Right atrium auricular region (tissue), 2 donors: Measurements from ENCODE around the gene CPA4. TPM values are rescaled to one million over a fixed set of nuclear protein-coding genes. Genes with fewer than 3 reads are reported as not detected.

ENCODE experiments used
- DNase-seq: peaks from one replicate; pipeline ENCODE4 v3.0.0-alpha.2; 2019; ENCODE audit warnings: low spot score
- H3K27ac ChIP-seq, 2 donors: fragments of 200-600 bp; sonication (generic); 1 replicate in 1 of 2; 2 replicates in 1 of 2; pipeline ENCODE4 v1.5.1; 2016 to 2019
- H3K27me3 ChIP-seq, 2 donors: fragments of 200-600 bp; sonication (generic); one replicate each; pipeline versions ENCODE4 v1.5.1 to v1.6.0; 2017 to 2019
- H3K36me3 ChIP-seq: fragments of 200-600 bp; sonication (generic); one replicate; pipeline ENCODE4 v1.5.1; 2016
- H3K4me1 ChIP-seq, 2 donors: fragments of 200-600 bp; sonication (generic); one replicate each; pipeline versions ENCODE4 v1.5.1 to v1.6.0; 2017 to 2019
- H3K4me3 ChIP-seq, 2 donors: fragments of 200-600 bp; sonication (generic); 1 replicate in 1 of 2; 2 replicates in 1 of 2; pipeline ENCODE4 v1.5.1; 2017 to 2019; ENCODE audit warnings: mild to moderate bottlenecking in 1 of 2, moderate library complexity in 1 of 2
- H3K9me3 ChIP-seq, 2 donors: fragments of 200-600 bp; sonication (generic); one replicate each; pipeline ENCODE4 v1.5.1; 2019
- total RNA-seq, 2 donors: library from RNA; depleted of rRNA; stranded (reverse); fragments of >200 nt; gene quantifications; one replicate each; pipeline ENCODE4 v1.1.0, GENCODE V29; 2016
- TF ChIP-seq, protein P1 (sequence below), 2 donors: fragments of 200-600 bp; sonication (generic); IDR thresholded peaks; one replicate each; pipeline ENCODE4 v1.5.1; 2019; ENCODE audit warnings: antibody characterized with exemption in 2 of 2

CPA4 gene
- total RNA-seq, 2 donors from 2014 or later: 2.0 to 6.0 TPM

- no peak overlapping the region for H3K27ac ChIP-seq
- no peaks in the 10 kb centered on the region for H3K27me3 ChIP-seq
- H3K9me3 ChIP-seq: no peaks in the 10 kb centered on the region
- TF ChIP-seq, protein P1, sequence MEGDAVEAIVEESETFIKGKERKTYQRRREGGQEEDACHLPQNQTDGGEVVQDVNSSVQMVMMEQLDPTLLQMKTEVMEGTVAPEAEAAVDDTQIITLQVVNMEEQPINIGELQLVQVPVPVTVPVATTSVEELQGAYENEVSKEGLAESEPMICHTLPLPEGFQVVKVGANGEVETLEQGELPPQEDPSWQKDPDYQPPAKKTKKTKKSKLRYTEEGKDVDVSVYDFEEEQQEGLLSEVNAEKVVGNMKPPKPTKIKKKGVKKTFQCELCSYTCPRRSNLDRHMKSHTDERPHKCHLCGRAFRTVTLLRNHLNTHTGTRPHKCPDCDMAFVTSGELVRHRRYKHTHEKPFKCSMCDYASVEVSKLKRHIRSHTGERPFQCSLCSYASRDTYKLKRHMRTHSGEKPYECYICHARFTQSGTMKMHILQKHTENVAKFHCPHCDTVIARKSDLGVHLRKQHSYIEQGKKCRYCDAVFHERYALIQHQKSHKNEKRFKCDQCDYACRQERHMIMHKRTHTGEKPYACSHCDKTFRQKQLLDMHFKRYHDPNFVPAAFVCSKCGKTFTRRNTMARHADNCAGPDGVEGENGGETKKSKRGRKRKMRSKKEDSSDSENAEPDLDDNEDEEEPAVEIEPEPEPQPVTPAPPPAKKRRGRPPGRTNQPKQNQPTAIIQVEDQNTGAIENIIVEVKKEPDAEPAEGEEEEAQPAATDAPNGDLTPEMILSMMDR (IDR thresholded peaks at IDR 0.05): no peak
- DNase-seq: no peak
- H3K4me1 ChIP-seq: no peaks in the 10 kb centered on the region
- H3K4me3 ChIP-seq: no peak overlapping the region
- H3K36me3 ChIP-seq: no peaks in the 10 kb centered on the region
These were observed 4.9 kb downstream of the CPA4 start for GRCh38 chr7:130297628-130298543.

DNA sequence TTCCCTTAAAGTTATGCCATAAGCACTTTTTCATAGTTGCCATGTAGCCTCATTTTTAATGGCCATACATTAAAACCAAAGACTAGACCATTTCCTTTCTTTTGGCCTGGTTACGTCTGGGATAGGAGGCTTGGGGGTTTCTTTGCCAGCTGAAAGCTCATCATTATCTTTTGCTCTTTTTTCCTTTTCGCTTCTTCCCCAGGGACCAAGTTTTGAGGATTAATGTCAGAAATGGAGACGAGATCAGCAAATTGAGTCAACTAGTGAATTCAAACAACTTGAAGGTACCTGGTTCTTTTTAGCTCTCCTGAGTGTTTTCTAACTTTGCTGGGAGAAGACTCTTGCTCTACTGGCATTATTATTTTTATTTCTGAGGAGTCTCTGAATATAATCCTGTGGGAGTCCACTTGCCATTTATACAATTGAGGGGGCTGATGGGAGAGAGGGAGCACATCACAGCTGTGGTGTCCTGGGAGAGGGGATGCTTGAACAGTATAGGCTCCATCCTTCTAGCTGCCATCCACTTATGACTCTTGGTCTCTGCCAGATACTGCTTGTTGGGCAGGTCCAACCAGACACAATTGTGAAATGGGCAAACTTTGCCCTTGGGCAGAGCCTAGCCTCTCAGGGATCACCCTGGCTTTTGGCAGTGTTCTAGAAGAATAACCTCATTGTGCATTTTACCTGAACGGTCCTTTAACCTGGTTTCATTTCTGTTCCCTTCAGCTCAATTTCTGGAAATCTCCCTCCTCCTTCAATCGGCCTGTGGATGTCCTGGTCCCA is 5.8 kb downstream of the CPA4 start:
- TF ChIP-seq, protein P1 (IDR thresholded peaks at IDR 0.05): no peak
- no peaks in the 10 kb centered on the region for H3K4me1 ChIP-seq
- DNase-seq: no peak
- H3K27ac ChIP-seq: no peak overlapping the region
- H3K4me3 ChIP-seq: no peak overlapping the region
- no peaks in the 10 kb centered on the region for H3K27me3 ChIP-seq
- H3K9me3 ChIP-seq: no peaks in the 10 kb centered on the region
- no peaks in the 10 kb centered on the region for H3K36me3 ChIP-seq

DNA sequence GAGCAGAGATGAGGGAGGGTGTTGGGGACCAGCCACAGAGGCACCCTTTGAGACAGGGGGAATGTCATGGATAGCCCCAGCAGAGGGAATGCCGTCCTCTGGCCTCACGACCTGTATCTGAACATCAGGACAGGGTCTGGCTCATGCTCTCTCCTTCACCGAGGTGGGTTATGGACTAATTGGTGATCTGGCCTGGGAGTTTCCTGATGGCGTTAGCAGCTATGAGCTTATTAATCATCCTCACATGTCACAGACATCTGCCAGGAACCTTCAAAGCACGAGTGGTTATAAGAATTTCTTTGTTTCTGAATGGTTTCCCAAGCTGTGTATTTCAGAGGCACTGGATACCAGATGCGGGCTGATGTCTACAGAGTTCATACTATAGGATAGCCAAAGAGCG is 6.9 kb downstream of the CPA4 start:
- no peaks in the 10 kb centered on the region for H3K9me3 ChIP-seq
- TF ChIP-seq, protein P1 (IDR thresholded peaks at IDR 0.05): no peak
- H3K27ac ChIP-seq: no peak overlapping the region
- no peaks in the 10 kb centered on the region for H3K36me3 ChIP-seq
- no peaks in the 10 kb centered on the region for H3K27me3 ChIP-seq
- no peaks in the 10 kb centered on the region for H3K4me1 ChIP-seq
- no peak overlapping the region for H3K4me3 ChIP-seq
- no peak for DNase-seq

- H3K27me3 ChIP-seq: no peaks in the 10 kb centered on the region
- H3K4me3 ChIP-seq: no peak overlapping the region
- no peaks in the 10 kb centered on the region for H3K9me3 ChIP-seq
- no peak overlapping the region for H3K27ac ChIP-seq
- no peak for DNase-seq
- TF ChIP-seq, protein P1 (IDR thresholded peaks at IDR 0.05): no peak
- no peaks in the 10 kb centered on the region for H3K36me3 ChIP-seq
- no peaks in the 10 kb centered on the region for H3K4me1 ChIP-seq
These were observed 8.6 kb downstream of the CPA4 start for GRCh38 chr7:130301501-130302020.

DNA sequence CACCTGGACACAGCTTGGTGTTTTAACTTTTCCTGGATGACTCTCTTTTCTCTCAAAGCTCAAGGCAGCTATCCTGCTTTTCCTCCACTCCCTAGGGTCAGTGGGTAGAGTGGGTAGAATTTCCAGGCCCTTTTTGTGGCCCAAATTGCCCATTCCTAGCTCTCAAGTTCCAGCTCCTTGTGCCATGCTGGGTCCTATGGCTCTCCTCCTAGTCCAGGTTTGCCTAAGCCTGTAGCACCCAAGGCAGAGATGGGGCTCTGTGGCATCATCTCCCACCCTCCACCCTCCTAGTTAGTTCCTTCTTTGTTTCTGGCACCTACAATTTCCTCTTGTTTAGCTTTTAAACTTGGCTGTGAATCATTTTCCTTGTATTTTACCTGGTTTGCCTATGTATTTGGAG is 9.7 kb downstream of the CPA4 start:
- Histone ChIP-seq H3K4me3 (no peak overlapping the region), H3K4me1 (no peaks in the 10 kb centered on the region), H3K36me3 (no peaks in the 10 kb centered on the region), H3K27me3 (no peaks in the 10 kb centered on the region), H3K27ac (no peak overlapping the region), H3K9me3 (no peaks in the 10 kb centered on the region)
- TF ChIP-seq, protein P1 (IDR thresholded peaks at IDR 0.05): no peak
- DNase-seq: no peak
